Osteoblast (primary cell): ENCODE data around the gene COL7A1. TPM values are rescaled to one million over a fixed set of nuclear protein-coding genes. Genes with fewer than 3 reads are reported as not detected.

Experiments
- DNase-seq: peaks from one replicate; pipeline ENCODE4 v3.0.0; 2011; ENCODE audit warnings: low spot score, mixed read lengths; ENCODE audit not compliant: insufficient read length; ENCODE audit errors: missing footprints
- H2AFZ ChIP-seq: 2 replicates; pipeline ENCODE4 v1.6.0; 2011; ENCODE audit warnings: mild to moderate bottlenecking, low read length
- H3K27ac ChIP-seq: 2 replicates; pipeline ENCODE4 v1.5.1; 2011; ENCODE audit warnings: mild to moderate bottlenecking, low read depth, low read length, moderate library complexity
- H3K27me3 ChIP-seq: 2 replicates; pipeline ENCODE4 v1.6.0; 2012; ENCODE audit warnings: mild to moderate bottlenecking, control low read depth, inconsistent platforms, low read length, moderate library complexity; ENCODE audit not compliant: insufficient read depth
- H3K36me3 ChIP-seq: 2 replicates; pipeline ENCODE4 v1.5.1; 2011; ENCODE audit warnings: mild to moderate bottlenecking, low read length, control low read depth, moderate library complexity; ENCODE audit not compliant: insufficient read depth
- H3K4me1 ChIP-seq: 2 replicates; pipeline ENCODE4 v1.5.1; 2011; ENCODE audit warnings: mild to moderate bottlenecking, low read length, control low read depth, moderate library complexity; ENCODE audit not compliant: insufficient read depth
- H3K4me2 ChIP-seq: 2 replicates; pipeline ENCODE4 v1.6.0; 2011; ENCODE audit warnings: mild to moderate bottlenecking, low read length; ENCODE audit not compliant: insufficient read depth
- H3K4me3 ChIP-seq: fragments of 200-600 bp; sonication (generic); 3 replicates; pipeline ENCODE4 v1.5.1; 2012; ENCODE audit warnings: mild to moderate bottlenecking, low read length, inconsistent platforms; ENCODE audit not compliant: insufficient read depth
- H3K79me2 ChIP-seq: 2 replicates; pipeline ENCODE4 v1.6.0; 2012; ENCODE audit warnings: mild to moderate bottlenecking, low read length, control low read depth, inconsistent platforms; ENCODE audit not compliant: insufficient read depth
- H3K9me3 ChIP-seq: 2 replicates; pipeline ENCODE4 v1.5.1; 2011; ENCODE audit warnings: low read depth, low read length, control low read depth
- H4K20me1 ChIP-seq: 2 replicates; pipeline ENCODE4 v1.6.0; 2012; ENCODE audit warnings: mild to moderate bottlenecking, low read length, control low read depth; ENCODE audit not compliant: insufficient read depth
- CTCF ChIP-seq: IDR thresholded peaks from 2 replicates; pipeline ENCODE4 v1.5.1; 2011; ENCODE audit warnings: mild to moderate bottlenecking, low read depth, low read length, moderate library complexity; ENCODE audit errors: extremely low read depth
- total RNA-seq: library from RNA; depleted of rRNA; stranded (reverse); fragments of >200 nt; gene quantifications from 2 replicates; pipeline ENCODE4 v1.2.3, GENCODE V29; 2012

The COL7A1 gene
- total RNA-seq, 1 donor: 21.4 TPM

GRCh38 chr3:48587686-48588085 is 7.4 kb downstream of the COL7A1 start:
- no peak for DNase-seq
- no peak overlapping the region for H3K4me2 ChIP-seq
- no peaks in the 10 kb centered on the region for H3K27me3 ChIP-seq
- H4K20me1 ChIP-seq: no peaks in the 10 kb centered on the region
- peaks cover 9% of the 10 kb centered on the region for H3K36me3 ChIP-seq
- no peak for TF ChIP-seq CTCF
- no peaks in the 10 kb centered on the region for H3K79me2 ChIP-seq
- H3K27ac ChIP-seq: no peak overlapping the region
- H3K9me3 ChIP-seq: no peaks in the 10 kb centered on the region
- no peak overlapping the region for H2AFZ ChIP-seq
- no peak overlapping the region for H3K4me3 ChIP-seq
- no peaks in the 10 kb centered on the region for H3K4me1 ChIP-seq

- Histone ChIP-seq H3K79me2 (no peaks in the 10 kb centered on the region), H3K4me1 (no peaks in the 10 kb centered on the region), H3K27me3 (no peaks in the 10 kb centered on the region), H4K20me1 (no peaks in the 10 kb centered on the region), H3K9me3 (no peaks in the 10 kb centered on the region), H3K4me2 (no peak overlapping the region), H3K27ac (no peak overlapping the region), H2AFZ (no peak overlapping the region), H3K4me3 (no peak overlapping the region), H3K36me3 (peaks cover 15% of the 10 kb centered on the region)
- TF ChIP-seq CTCF: no peak
- no peak for DNase-seq
Observed at GRCh38 chr3:48585411-48585810, 9.7 kb downstream of the COL7A1 start.

GRCh38 chr3:48584836-48585235 is 10.3 kb downstream of the COL7A1 start:
- no peak overlapping the region for H3K4me2 ChIP-seq
- no peak overlapping the region for H3K4me3 ChIP-seq
- H3K27ac ChIP-seq: no peak overlapping the region
- DNase-seq: no peak
- TF ChIP-seq CTCF: no peak
- H3K4me1 ChIP-seq: no peaks in the 10 kb centered on the region
- no peaks in the 10 kb centered on the region for H3K27me3 ChIP-seq
- H3K36me3 ChIP-seq: peaks cover 15% of the 10 kb centered on the region
- H3K79me2 ChIP-seq: no peaks in the 10 kb centered on the region
- H3K9me3 ChIP-seq: no peaks in the 10 kb centered on the region
- no peak overlapping the region for H2AFZ ChIP-seq
- H4K20me1 ChIP-seq: no peaks in the 10 kb centered on the region

- H3K4me1 ChIP-seq: no peaks in the 10 kb centered on the region
- DNase-seq: peak; percentile 91
- H3K9me3 ChIP-seq: no peaks in the 10 kb centered on the region
- H3K79me2 ChIP-seq: no peaks in the 10 kb centered on the region
- no peaks in the 10 kb centered on the region for H3K27me3 ChIP-seq
- no peak overlapping the region for H3K4me2 ChIP-seq
- no peaks in the 10 kb centered on the region for H4K20me1 ChIP-seq
- no peak overlapping the region for H3K4me3 ChIP-seq
- no peak overlapping the region for H3K27ac ChIP-seq
- peaks cover 16% of the 10 kb centered on the region for H3K36me3 ChIP-seq
- no peak for TF ChIP-seq CTCF
- no peak overlapping the region for H2AFZ ChIP-seq
Observed at GRCh38 chr3:48581621-48582481, 13.3 kb downstream of the COL7A1 start.
